PFSK-1 (cell line): ENCODE measurements around the gene ZXDA.

Source experiments
- FOXP2 ChIP-seq: optimal IDR thresholded peaks from 2 replicates; pipeline ENCODE3; 2011; ENCODE audit warnings: borderline replicate concordance, control low read depth, inconsistent platforms; ENCODE audit not compliant: insufficient read depth; ENCODE audit errors: extremely low read length, extremely low read depth
- POLR2AphosphoS5 ChIP-seq: IDR thresholded peaks from 2 replicates; pipeline ENCODE4 v1.6.1; 2012; ENCODE audit warnings: low read depth, mild to moderate bottlenecking, control low read depth, low read length, moderate library complexity
- SIN3A ChIP-seq: IDR thresholded peaks from 2 replicates; pipeline ENCODE4 v1.6.1; 2012; ENCODE audit warnings: mild to moderate bottlenecking, low read length, moderate library complexity, borderline replicate concordance; ENCODE audit not compliant: insufficient read depth
- TAF1 ChIP-seq: IDR thresholded peaks from 2 replicates; pipeline ENCODE4 v1.6.1; 2012; ENCODE audit warnings: low read length, control low read depth, borderline replicate concordance; ENCODE audit not compliant: insufficient read depth
- TF ChIP-seq, protein P1 (sequence below), 2 experiments: IDR thresholded peaks; 2 replicates each; pipeline versions ENCODE4 v1.6.1 to v1.8.0; 2011 to 2012; ENCODE audit warnings: low read depth in 2 of 2, low read length in 2 of 2, control low read depth in 1 of 2, inconsistent platforms in 1 of 2, mild to moderate bottlenecking in 1 of 2, moderate library complexity in 1 of 2; ENCODE audit not compliant: insufficient read depth in 1 of 2

Gene ZXDA

GRCh38 chrX:57918750-57919436 lies 8.6 kb upstream of the ZXDA start:
- no peak for TF ChIP-seq SIN3A
- TF ChIP-seq, protein P1, sequence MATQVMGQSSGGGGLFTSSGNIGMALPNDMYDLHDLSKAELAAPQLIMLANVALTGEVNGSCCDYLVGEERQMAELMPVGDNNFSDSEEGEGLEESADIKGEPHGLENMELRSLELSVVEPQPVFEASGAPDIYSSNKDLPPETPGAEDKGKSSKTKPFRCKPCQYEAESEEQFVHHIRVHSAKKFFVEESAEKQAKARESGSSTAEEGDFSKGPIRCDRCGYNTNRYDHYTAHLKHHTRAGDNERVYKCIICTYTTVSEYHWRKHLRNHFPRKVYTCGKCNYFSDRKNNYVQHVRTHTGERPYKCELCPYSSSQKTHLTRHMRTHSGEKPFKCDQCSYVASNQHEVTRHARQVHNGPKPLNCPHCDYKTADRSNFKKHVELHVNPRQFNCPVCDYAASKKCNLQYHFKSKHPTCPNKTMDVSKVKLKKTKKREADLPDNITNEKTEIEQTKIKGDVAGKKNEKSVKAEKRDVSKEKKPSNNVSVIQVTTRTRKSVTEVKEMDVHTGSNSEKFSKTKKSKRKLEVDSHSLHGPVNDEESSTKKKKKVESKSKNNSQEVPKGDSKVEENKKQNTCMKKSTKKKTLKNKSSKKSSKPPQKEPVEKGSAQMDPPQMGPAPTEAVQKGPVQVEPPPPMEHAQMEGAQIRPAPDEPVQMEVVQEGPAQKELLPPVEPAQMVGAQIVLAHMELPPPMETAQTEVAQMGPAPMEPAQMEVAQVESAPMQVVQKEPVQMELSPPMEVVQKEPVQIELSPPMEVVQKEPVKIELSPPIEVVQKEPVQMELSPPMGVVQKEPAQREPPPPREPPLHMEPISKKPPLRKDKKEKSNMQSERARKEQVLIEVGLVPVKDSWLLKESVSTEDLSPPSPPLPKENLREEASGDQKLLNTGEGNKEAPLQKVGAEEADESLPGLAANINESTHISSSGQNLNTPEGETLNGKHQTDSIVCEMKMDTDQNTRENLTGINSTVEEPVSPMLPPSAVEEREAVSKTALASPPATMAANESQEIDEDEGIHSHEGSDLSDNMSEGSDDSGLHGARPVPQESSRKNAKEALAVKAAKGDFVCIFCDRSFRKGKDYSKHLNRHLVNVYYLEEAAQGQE (IDR thresholded peaks at IDR 0.05; ENCODE audit: insufficient read depth in 1 of 2, low read depth in 2 of 2, low read length in 2 of 2) = no peak
- no peak for TF ChIP-seq POLR2AphosphoS5
- no peak for TF ChIP-seq FOXP2
- no peak for TF ChIP-seq TAF1

GRCh38 chrX:57915680-57916079 lies 5.4 kb upstream of the ZXDA start:
- TF ChIP-seq SIN3A (no peak), TAF1 (no peak), FOXP2 (no peak), POLR2AphosphoS5 (no peak)
- TF ChIP-seq, protein P1 (IDR thresholded peaks at IDR 0.05; ENCODE audit: insufficient read depth in 1 of 2, low read depth in 2 of 2, low read length in 2 of 2) = no peak

DNA sequence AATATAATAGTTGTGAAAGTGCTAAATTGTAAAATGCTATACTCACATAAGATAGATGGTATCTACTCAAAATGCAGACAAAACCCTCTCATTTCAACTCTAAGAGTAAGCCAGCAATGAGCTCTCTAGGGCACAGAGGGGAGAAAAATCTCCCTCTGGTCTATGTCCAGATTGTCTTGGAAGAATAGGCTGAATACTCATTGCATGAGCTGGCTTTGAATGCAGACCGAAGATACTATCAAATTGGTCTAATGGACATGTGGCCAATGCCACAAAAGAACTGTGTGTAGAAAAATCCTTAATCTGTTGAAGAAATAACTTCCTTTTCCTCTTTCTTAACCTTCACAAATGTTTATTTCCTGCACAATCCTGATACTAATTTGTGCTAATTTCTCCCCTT lies 3.5 kb downstream of the ZXDA start:
- no peak for TF ChIP-seq SIN3A
- TF ChIP-seq FOXP2 = no peak
- TF ChIP-seq TAF1 = no peak
- no peak for TF ChIP-seq POLR2AphosphoS5
- TF ChIP-seq, protein P1 (IDR thresholded peaks at IDR 0.05; ENCODE audit: insufficient read depth in 1 of 2, low read depth in 2 of 2, low read length in 2 of 2) = no peak

GRCh38 chrX:57905141-57905540 lies 5.1 kb downstream of the ZXDA start:
- TF ChIP-seq POLR2AphosphoS5 (no peak), SIN3A (no peak), TAF1 (no peak), FOXP2 (no peak)
- TF ChIP-seq, protein P1 (IDR thresholded peaks at IDR 0.05; ENCODE audit: insufficient read depth in 1 of 2, low read depth in 2 of 2, low read length in 2 of 2) = no peak

GRCh38 chrX:57904176-57904880 lies 5.9 kb downstream of the ZXDA start:
- TF ChIP-seq TAF1 (no peak), FOXP2 (no peak), SIN3A (no peak), POLR2AphosphoS5 (no peak)
- TF ChIP-seq, protein P1 (IDR thresholded peaks at IDR 0.05; ENCODE audit: insufficient read depth in 1 of 2, low read depth in 2 of 2, low read length in 2 of 2) = no peak
